AG04449 (cell line): ENCODE measurements around the gene MAG.

Source experiments
- CTCF ChIA-PET: fragments of 350-600 bp; formaldehyde crosslinking; extraction: SDS; loops from one replicate; lab custom pipeline; 2021; ENCODE audit warnings: antibody characterized with exemption; lab: Yijun Ruan, JAX
- POLR2A ChIA-PET: fragments of 400-600, 350-600 bp; formaldehyde crosslinking; extraction: SDS; loops from one replicate; lab custom pipeline; 2020; ENCODE audit warnings: antibody characterized with exemption, inconsistent platforms; lab: Yijun Ruan, JAX
- DNase-seq: peaks from one replicate; pipeline ENCODE4 v3.0.0-alpha.2; 2010; ENCODE audit warnings: low read depth, low spot score
- H3K4me3 ChIP-seq: 2 replicates; pipeline ENCODE4 v1.5.1; 2011; ENCODE audit warnings: low read depth, mild to moderate bottlenecking, control low read depth, low read length
- TF ChIP-seq, protein P1 (sequence below): IDR thresholded peaks from one replicate; pipeline ENCODE4 v1.5.1; 2011; ENCODE audit warnings: mild to moderate bottlenecking, moderate library complexity, low read length, control low read depth, inconsistent platforms; ENCODE audit not compliant: insufficient read depth; ENCODE audit errors: missing control alignments

MAG gene

DNA sequence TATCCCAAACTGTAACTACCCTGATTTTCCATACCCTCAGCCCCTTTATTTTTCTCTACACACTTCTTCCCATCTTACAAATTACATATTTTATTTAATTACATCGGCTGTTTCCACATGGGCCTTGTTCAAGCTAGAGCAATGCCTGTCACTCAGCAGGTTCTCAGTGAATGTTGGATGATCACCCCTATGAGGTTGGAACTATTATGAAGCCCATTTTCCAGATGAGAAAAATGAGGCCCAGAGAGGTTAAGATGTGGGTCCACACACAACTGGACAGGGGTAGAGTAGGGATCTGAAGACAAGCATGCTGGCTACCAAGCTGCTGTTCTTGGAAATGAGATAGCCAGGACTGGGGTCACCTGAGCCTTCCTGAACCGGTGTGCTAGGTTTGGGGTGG, 10.0 kb downstream of the MAG start:
- ChIA-PET CTCF (no interaction called here), POLR2A (no interaction called here)
- TF ChIP-seq, protein P1, sequence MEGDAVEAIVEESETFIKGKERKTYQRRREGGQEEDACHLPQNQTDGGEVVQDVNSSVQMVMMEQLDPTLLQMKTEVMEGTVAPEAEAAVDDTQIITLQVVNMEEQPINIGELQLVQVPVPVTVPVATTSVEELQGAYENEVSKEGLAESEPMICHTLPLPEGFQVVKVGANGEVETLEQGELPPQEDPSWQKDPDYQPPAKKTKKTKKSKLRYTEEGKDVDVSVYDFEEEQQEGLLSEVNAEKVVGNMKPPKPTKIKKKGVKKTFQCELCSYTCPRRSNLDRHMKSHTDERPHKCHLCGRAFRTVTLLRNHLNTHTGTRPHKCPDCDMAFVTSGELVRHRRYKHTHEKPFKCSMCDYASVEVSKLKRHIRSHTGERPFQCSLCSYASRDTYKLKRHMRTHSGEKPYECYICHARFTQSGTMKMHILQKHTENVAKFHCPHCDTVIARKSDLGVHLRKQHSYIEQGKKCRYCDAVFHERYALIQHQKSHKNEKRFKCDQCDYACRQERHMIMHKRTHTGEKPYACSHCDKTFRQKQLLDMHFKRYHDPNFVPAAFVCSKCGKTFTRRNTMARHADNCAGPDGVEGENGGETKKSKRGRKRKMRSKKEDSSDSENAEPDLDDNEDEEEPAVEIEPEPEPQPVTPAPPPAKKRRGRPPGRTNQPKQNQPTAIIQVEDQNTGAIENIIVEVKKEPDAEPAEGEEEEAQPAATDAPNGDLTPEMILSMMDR: no peak
- DNase-seq: no peak
- H3K4me3 ChIP-seq: no peak overlapping the region

DNA sequence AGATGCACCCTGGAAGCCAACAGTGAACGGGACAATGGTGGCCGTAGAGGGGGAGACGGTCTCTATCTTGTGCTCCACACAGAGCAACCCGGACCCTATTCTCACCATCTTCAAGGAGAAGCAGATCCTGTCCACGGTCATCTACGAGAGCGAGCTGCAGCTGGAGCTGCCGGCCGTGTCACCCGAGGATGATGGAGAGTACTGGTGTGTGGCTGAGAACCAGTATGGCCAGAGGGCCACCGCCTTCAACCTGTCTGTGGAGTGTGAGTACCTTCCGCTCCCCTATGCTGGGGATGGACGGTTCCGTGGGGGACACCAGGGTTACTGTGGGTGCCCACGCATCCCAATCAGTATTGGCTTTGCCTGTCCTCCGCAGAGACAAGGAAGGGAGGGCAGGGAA, 10.5 kb downstream of the MAG start:
- POLR2A ChIA-PET: no interaction called here

DNA sequence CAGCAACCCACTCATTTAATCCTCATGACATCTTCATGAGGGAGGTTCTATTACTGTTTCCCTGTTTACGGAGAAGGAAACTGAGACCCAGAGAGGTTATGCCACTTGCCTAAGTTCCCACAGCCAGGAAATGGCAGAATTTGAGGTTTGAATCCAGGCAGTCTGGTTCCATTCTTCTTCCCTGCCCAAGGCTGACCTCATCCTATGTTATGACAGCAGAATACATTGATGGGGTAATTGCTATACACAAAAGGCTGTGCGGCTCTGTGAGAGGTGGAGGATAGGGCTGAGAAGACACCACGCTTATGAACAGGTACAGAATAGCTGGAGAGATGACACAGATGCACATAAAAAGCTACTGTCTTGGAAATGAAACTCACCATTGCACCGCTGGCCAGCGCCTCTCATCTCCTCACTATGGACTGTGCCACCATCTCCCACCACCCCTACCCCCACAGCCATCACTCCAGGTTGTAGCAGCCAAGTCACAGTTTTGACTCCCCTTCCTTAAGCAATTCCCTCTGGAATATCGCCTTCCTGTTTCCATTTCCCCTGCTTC, 11.5 kb downstream of the MAG start:
- H3K4me3 ChIP-seq: no peak overlapping the region
- no peak for DNase-seq
- TF ChIP-seq, protein P1: no peak
- ChIA-PET POLR2A (no interaction called here), CTCF (no interaction called here)

More for the DNA sequence above, 10.5 kb downstream of the MAG start:
- no peak overlapping the region for H3K4me3 ChIP-seq
- DNase-seq: no peak
- CTCF ChIA-PET: no interaction called here
- TF ChIP-seq, protein P1: no peak

DNA sequence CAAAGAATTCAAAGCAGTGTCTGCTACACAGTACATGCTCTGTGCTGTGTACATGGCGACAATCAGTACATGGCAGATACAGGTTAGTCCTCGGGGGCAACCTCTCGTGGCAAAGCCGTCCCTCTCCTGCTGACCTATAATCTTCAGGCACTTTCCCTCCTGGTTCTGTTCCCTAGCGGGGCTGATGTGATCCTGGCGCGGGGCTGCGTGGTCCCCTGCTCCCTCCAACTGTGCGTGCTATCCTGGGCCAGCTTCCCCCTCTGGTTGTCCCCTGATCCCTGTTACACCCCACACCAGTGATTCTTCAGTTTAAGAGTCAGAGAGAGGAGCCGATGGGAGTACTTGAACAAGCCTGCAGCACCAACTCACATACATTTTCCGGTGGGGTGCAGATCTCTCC, 12.1 kb downstream of the MAG start:
- DNase-seq: no peak
- CTCF ChIA-PET: no interaction called here
- TF ChIP-seq, protein P1: no peak
- POLR2A ChIA-PET: no interaction called here
- no peak overlapping the region for H3K4me3 ChIP-seq

DNA sequence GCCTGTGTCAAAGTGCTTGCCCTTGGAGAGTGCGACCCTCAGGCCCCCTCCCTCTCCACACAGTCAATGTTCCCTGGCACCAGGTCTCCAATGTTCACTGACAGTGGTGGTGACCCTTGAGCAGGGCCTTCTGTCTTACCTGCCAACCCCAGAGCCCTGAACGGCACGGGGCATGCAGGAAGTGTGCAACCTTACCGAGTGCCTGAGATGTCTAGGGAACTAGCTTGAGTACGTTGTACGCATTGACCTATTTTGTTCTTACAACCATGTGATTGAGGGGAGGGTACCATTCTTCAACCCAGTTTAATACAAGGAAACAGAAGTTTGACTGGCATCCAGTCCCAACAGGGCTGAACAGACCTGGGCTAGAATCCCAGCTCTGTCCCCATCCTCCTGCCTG, 13.2 kb downstream of the MAG start:
- ChIA-PET POLR2A (no interaction called here), CTCF (interaction anchor here (1.5 kb wide), 1 partner anchor 10 kb away, joined by 3 read pairs; no protein-coding TSS in a partner anchor)
- H3K4me3 ChIP-seq: no peak overlapping the region
- TF ChIP-seq, protein P1: no peak
- DNase-seq: no peak

DNA sequence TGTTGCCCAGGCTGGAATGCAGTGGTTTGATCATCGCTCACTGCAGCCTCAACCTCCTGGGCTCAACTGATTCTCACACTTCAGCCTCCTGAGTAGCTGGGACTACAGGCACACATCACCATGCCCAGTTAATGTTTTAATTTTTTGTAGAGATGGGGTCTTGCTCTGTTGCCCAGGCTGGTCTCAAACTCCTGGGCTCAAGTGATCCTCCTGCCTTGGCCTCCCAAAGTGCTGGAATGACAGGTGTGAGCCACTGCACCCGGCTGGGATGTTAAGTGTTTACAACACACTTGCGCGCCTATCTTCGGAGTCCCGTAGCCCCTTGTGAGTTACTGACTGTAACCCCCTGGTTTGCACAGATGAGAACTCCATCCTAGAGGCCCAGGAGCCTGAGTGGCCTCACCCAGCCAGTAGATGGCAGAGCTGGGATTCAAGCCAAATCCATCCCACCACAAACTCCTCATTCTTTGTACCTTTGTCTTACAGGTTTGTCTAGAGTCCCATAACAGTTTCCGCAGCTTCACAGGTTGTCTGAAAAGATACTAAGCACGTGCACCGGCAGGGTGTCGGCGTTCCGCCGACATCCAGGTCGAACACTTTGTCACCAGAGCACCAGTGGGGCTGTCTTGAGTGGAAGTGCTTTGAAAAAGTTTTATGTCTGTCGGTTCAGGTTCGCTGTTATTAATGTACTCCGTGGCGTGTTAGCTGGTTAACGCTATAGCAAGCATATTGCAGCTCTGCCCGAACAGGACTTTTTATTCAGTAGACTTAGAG, 14.7 kb downstream of the MAG start:
- no peak overlapping the region for H3K4me3 ChIP-seq
- POLR2A ChIA-PET: no interaction called here
- TF ChIP-seq, protein P1: no peak
- no peak for DNase-seq
- CTCF ChIA-PET: no interaction called here
